HUES6 (cell line): Measurements from ENCODE around the gene ANTXR1.

ENCODE experiments used
- H3K27ac ChIP-seq: 2 replicates; pipeline ENCODE4 v1.7.0; 2013; ENCODE audit warnings: low read depth, mild to moderate bottlenecking, low read length, inconsistent platforms
- H3K27me3 ChIP-seq: 2 replicates; pipeline ENCODE4 v1.6.1; 2013; ENCODE audit warnings: low read length; ENCODE audit not compliant: control insufficient read depth, insufficient read depth
- H3K36me3 ChIP-seq: 2 replicates; pipeline ENCODE4 v1.6.1; 2013; ENCODE audit warnings: low read length; ENCODE audit not compliant: control insufficient read depth, insufficient read depth
- H3K4me1 ChIP-seq: 2 replicates; pipeline ENCODE4 v1.6.1; 2013; ENCODE audit warnings: low read length; ENCODE audit not compliant: control insufficient read depth, insufficient read depth
- H3K4me3 ChIP-seq: 2 replicates; pipeline ENCODE4 v1.5.1; 2013; ENCODE audit warnings: low read depth, low read length
- H3K9ac ChIP-seq: one replicate; pipeline ENCODE4 v1.6.1; 2013; ENCODE audit warnings: mild to moderate bottlenecking, low read length
- H3K9me3 ChIP-seq: 2 replicates; pipeline ENCODE4 v1.6.1; 2013; ENCODE audit warnings: low read depth, low read length; ENCODE audit not compliant: control insufficient read depth, insufficient read depth

ANTXR1 gene

GRCh38 chr2:69134306-69134945 lies 121.4 kb downstream of the ANTXR1 start:
- H3K27ac ChIP-seq, result no peak overlapping the region
- H3K9ac ChIP-seq, result no peak overlapping the region
- H3K9me3 ChIP-seq, result no peaks in the 10 kb centered on the region
- no peaks in the 10 kb centered on the region for H3K27me3 ChIP-seq
- peaks cover 5% of the 10 kb centered on the region; the same call in 1 of the 2 replicates for H3K36me3 ChIP-seq
- no peak overlapping the region for H3K4me3 ChIP-seq
- peaks cover 8% of the 10 kb centered on the region for H3K4me1 ChIP-seq

- Histone ChIP-seq H3K27ac (no peak overlapping the region), H3K9me3 (no peaks in the 10 kb centered on the region), H3K4me1 (peaks cover 8% of the 10 kb centered on the region), H3K36me3 (no peaks in the 10 kb centered on the region), H3K9ac (no peak overlapping the region), H3K27me3 (no peaks in the 10 kb centered on the region), H3K4me3 (no peak overlapping the region)
Measured at GRCh38 chr2:69138247-69138772, 125.3 kb downstream of the ANTXR1 start.

- Histone ChIP-seq H3K9ac (no peak overlapping the region), H3K4me3 (no peak overlapping the region), H3K27me3 (no peaks in the 10 kb centered on the region), H3K4me1 (peaks cover 8% of the 10 kb centered on the region), H3K27ac (no peak overlapping the region), H3K36me3 (no peaks in the 10 kb centered on the region), H3K9me3 (no peaks in the 10 kb centered on the region)
Measured at GRCh38 chr2:69138793-69139459, 125.9 kb downstream of the ANTXR1 start.

GRCh38 chr2:69139778-69140670 lies 127.0 kb downstream of the ANTXR1 start:
- peaks cover 8% of the 10 kb centered on the region for H3K4me1 ChIP-seq
- H3K36me3 ChIP-seq, result no peaks in the 10 kb centered on the region
- no peak overlapping the region for H3K9ac ChIP-seq
- H3K27me3 ChIP-seq, result no peaks in the 10 kb centered on the region
- no peak overlapping the region for H3K4me3 ChIP-seq
- no peaks in the 10 kb centered on the region for H3K9me3 ChIP-seq
- H3K27ac ChIP-seq, result no peak overlapping the region

GRCh38 chr2:69141061-69141460 lies 128.1 kb downstream of the ANTXR1 start:
- no peak overlapping the region for H3K9ac ChIP-seq
- no peak overlapping the region for H3K27ac ChIP-seq
- no peaks in the 10 kb centered on the region for H3K36me3 ChIP-seq
- no peaks in the 10 kb centered on the region for H3K27me3 ChIP-seq
- no peaks in the 10 kb centered on the region for H3K9me3 ChIP-seq
- no peak overlapping the region for H3K4me3 ChIP-seq
- peaks cover 8% of the 10 kb centered on the region for H3K4me1 ChIP-seq

- Histone ChIP-seq H3K4me1 (peaks cover 7% of the 10 kb centered on the region; the same call in 1 of the 2 replicates), H3K27ac (no peak overlapping the region), H3K9me3 (no peaks in the 10 kb centered on the region), H3K36me3 (no peaks in the 10 kb centered on the region; the same call in 1 of the 2 replicates), H3K9ac (no peak overlapping the region), H3K27me3 (no peaks in the 10 kb centered on the region), H3K4me3 (no peak overlapping the region)
Measured at GRCh38 chr2:69143748-69144360, 130.9 kb downstream of the ANTXR1 start.

- H3K4me3 ChIP-seq, result no peak overlapping the region
- no peaks in the 10 kb centered on the region; the same call in 1 of the 2 replicates for H3K36me3 ChIP-seq
- no peaks in the 10 kb centered on the region for H3K27me3 ChIP-seq
- H3K9me3 ChIP-seq, result no peaks in the 10 kb centered on the region
- no peak overlapping the region for H3K9ac ChIP-seq
- H3K4me1 ChIP-seq, result peaks cover 19% of the 10 kb centered on the region
- H3K27ac ChIP-seq, result no peak overlapping the region
Measured at GRCh38 chr2:69145204-69145603, 132.2 kb downstream of the ANTXR1 start.

GRCh38 chr2:69147841-69148533 lies 135.0 kb downstream of the ANTXR1 start:
- Histone ChIP-seq H3K4me1 (peaks cover 19% of the 10 kb centered on the region), H3K9ac (no peak overlapping the region), H3K4me3 (no peak overlapping the region), H3K27me3 (no peaks in the 10 kb centered on the region), H3K36me3 (peaks cover 11% of the 10 kb centered on the region), H3K27ac (no peak overlapping the region), H3K9me3 (0 out of 2 replicates have a peak, but pooled peaks cover under 1% of the 10 kb centered on the region)

- Histone ChIP-seq H3K36me3 (peaks cover 16% of the 10 kb centered on the region), H3K4me1 (peaks cover 22% of the 10 kb centered on the region), H3K9me3 (peaks cover 4% of the 10 kb centered on the region; the same call in 1 of the 2 replicates), H3K27ac (no peak overlapping the region), H3K4me3 (no peak overlapping the region), H3K9ac (no peak overlapping the region), H3K27me3 (no peaks in the 10 kb centered on the region)
Measured at GRCh38 chr2:69149631-69150215, 136.7 kb downstream of the ANTXR1 start.

- Histone ChIP-seq H3K27ac (no peak overlapping the region), H3K9me3 (peaks cover 4% of the 10 kb centered on the region; the same call in 1 of the 2 replicates), H3K9ac (no peak overlapping the region), H3K27me3 (no peaks in the 10 kb centered on the region), H3K36me3 (peaks cover 16% of the 10 kb centered on the region), H3K4me1 (peaks cover 22% of the 10 kb centered on the region), H3K4me3 (no peak overlapping the region)
Measured at GRCh38 chr2:69151931-69152330, 139.0 kb downstream of the ANTXR1 start.
